8988T (cell line): Measurements from ENCODE around the gene CSDE1.

Experiments used
- DNase-seq: peaks from one replicate; pipeline ENCODE4 v3.0.0; 2011

CSDE1 gene

DNA sequence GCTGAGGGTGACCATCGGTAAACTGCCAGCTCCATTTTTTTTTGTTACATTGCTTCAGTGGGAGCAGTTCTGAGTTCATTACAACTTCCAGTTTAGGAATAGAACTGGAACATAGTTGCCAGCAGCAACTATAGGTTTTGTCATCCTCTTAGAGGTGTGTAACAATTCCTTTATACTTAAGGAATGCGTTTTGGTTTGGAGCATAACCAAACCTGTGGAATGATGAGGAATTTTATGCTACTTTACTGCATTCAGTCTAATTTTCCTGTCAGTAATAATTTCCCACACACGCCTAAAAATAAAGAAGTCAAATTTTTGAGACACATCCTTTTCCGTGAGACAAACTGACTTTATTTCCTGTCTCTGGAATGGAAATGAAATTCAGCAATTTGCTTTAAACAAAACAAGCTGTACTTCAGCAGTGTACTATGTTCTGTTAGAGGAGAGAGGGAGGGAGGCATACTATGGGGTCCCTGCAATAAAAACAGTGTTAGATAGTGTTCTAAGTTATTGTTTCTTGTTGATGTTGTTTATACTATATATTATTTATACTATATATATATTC, 57.7 kb downstream of the CSDE1 start:
- no peak for DNase-seq

DNA sequence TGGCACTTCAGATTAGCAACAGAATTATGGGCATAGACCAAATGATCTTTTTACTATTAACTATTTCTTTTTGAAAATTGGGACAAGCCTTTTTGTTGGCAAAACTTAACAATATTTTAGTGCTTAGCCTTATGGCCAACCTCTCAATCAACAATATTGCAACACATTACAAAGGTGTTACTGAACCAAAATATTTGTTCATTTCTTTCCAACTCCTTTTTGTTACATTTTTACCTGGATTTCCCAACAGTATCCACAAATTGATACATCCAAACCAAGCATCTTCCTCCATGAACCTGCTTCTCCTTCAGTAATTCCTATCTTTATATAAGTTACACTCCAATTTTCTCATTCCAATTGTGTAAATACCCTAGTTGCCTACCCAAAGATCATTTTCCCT, 61.0 kb downstream of the CSDE1 start:
- no peak for DNase-seq

DNA sequence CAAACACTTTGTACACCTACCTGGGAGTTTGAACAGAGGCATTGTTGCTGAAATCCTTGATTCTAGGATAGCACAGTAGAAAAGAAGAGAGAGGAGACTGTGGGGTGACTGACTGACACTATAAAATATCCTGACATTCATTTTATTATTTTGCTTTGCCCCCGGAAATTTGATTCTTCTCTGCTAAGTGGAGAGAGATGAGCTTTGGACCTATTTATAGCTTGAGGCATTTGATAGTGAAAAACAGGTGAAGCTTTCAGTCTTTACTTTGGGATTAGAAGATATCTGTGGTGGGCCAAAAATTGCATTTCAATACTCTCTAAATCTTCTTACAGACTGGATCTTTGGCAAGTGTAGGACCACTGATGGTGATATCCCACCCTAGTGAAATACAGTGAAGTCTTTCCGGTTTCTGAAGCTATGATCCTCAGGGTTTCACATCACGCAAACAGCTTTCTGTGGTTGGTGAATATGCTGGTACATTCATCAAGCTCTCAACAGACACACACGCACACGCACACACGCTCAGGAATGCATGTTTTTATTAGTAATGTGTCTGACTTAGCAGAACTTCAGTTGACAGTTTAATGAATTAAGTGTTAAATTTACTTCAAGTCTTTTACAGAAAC, 62.2 kb downstream of the CSDE1 start, which contains the start of gene AMPD1:
TSS of gene AMPD1 (minus strand) at position 117 of the 629 bp plus-strand sequence. CDS start at position 42, 75 bp downstream.
- DNase-seq: no peak

GRCh38 chr1:114694540-114695310, 63.1 kb downstream of the CSDE1 start:
- no peak for DNase-seq

- DNase-seq: no peak
These were observed 64.8 kb downstream of the CSDE1 start for GRCh38 chr1:114692947-114693346.

GRCh38 chr1:114691061-114691460, 66.7 kb downstream of the CSDE1 start:
- no peak for DNase-seq

DNA sequence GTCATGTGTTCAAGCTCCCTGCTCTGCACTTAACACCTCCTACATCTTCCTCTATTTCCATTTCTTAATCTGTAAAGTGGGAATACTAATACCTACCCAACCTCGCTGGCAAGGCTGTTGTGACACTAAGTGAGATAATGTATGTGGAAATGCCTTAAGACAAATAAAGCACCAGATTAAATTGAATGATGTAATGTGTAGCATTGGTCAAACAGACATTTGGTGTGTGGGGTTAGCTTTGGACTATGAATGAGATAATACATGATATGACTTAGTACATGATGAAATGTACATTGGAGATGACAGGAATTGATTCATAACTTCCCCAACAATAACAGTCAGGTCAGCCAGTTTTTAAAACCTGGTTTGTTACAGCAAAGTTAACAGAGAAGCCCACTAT, 67.6 kb downstream of the CSDE1 start:
- DNase-seq: no peak

DNA sequence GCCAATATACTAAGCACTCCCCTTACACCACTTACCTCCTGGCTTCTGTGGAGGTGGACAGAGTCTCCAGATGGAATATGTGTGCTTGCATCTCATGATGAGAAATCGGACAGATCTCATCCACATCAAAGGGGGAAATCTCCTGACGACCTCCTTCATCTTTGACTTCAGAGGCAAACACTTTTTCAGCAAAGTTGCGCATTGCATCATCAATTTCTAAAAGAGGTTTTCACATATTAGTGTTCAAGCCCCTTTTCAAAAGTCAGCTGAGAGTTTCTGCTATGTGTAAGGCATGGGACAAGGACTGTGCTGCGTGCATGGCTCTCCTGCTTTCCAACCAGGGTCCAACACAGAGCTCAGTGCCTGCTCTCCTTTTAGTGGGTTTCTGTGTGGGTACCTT, 69.3 kb downstream of the CSDE1 start:
- no peak for DNase-seq

DNA sequence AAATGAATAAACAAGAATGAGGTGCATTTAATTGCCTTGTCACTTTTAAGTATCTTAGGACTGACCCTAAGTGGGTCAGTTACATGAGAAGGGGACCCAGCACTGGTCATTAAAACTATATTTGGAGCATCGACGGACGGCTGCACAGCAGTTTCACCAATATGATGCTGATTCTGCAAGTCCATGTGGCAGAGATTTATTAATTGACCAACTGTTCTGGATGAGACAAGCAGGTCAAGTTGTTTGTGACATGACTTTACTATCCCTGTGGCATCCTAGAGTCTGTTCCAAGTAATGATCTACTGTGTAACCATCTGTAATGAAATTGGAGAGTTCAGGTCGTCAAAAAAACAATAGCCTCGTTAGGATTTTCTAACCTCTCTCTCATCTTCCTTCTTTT, 71.9 kb downstream of the CSDE1 start:
- DNase-seq: no peak

GRCh38 chr1:114677691-114678090, 80.1 kb downstream of the CSDE1 start:
- no peak for DNase-seq

DNA sequence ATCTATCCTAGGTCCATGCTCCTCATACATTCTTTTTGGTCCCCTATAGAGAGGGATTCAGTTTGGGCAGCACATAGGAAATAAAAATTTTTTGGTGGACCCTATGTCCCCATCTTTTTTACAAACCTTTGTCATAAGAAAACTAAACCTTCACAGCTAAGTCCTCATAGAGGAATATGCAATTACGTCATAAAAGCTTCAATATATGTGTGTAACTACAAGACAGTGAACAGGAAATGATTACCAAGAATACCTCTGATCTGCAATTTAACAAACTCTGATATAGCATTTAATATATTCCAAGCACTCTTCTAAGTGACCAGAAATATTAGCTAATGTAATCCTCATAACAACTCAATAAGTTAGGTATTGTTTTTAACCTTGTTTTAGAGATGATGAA, 81.7 kb downstream of the CSDE1 start:
- DNase-seq: no peak

DNA sequence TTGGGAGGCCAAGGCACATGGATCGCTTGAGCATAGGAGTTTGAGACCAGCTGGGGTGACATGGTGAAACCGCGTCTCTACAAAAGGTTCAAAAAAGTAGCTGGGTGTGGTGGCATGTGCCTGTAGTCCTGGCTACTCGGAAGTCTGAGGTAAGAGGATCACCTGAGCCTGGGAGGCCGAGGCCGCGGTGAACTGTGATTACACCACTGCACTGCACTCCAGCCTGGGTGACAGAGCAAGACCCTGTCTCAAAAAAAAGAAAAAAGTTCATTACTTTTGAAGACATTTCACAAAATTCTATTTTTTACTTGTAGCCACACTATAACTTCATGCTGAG, 85.9 kb downstream of the CSDE1 start:
- DNase-seq: no peak

GRCh38 chr1:114671011-114671938, 86.5 kb downstream of the CSDE1 start:
- DNase-seq: no peak

- peak; percentile 50 for DNase-seq
These were observed 87.4 kb downstream of the CSDE1 start for GRCh38 chr1:114670083-114671010.

DNA sequence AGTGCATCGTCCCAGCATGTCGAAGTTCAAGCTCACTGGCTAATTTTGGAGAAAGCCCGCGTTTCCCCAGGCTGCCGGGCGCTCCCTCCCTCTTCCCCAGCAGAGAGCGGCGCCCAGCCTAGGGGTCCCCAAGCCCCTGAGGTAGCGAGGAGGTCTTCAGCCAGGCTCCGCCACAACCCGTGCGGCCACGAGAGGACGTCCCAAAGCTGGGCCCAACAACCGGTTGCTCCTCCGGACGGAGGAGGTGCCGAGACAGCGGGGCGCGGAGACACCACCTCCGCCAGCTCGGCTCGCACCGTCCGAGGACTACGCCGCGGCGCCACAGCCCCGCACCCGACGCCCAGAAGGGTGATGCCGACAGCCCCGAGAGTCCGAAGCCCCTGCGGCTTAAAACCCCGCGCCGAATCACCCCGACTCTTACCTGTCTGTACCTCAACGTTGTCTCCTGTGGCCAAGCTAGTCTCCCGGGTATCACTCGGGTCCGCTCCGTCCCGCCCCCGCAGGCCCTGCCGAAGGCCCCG, 88.2 kb downstream of the CSDE1 start, which contains the start of gene DENND2C:
TSS of gene DENND2C (minus strand) at position 488 of the 521 bp plus-strand sequence. CDS start 44,065 bp downstream, outside the sequence.
- peak; percentile 22 for DNase-seq

GRCh38 chr1:114668784-114669561, 88.8 kb downstream of the CSDE1 start:
- DNase-seq: no peak

DNA sequence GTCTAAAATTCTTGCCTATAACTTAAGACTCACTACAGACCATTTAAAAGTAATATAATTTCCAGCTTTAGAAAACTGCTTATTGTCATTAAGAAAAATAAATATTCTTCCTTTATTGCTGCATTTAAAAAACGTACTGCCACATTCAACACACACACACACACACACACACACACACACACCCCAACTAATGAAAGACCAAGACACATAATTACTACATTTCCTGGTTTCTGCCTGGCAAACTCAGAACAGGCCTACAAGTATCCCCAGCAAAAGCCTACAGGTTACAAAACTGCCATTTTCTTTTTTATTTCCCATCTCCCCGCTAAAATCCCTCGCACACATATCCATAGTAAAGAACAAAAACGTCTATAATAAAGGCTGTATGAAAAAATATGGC, 89.4 kb downstream of the CSDE1 start:
- DNase-seq: no peak

GRCh38 chr1:114666954-114667353, 90.8 kb downstream of the CSDE1 start:
- no peak for DNase-seq
